ENCODE data around the gene SEC24D.

GRCh38 chr4:118762730-118763477, 73.0 kb downstream of the SEC24D start:
- TF ChIP-seq CTCF (IDR thresholded peaks at IDR 0.05) = no peak
- no peak for TF ChIP-seq POLR2A (IDR thresholded peaks at IDR 0.05)

Measured in heart left ventricle (tissue), 13 donors.